Measurements from ENCODE around the gene ACVRL1.

The ACVRL1 gene

DNA sequence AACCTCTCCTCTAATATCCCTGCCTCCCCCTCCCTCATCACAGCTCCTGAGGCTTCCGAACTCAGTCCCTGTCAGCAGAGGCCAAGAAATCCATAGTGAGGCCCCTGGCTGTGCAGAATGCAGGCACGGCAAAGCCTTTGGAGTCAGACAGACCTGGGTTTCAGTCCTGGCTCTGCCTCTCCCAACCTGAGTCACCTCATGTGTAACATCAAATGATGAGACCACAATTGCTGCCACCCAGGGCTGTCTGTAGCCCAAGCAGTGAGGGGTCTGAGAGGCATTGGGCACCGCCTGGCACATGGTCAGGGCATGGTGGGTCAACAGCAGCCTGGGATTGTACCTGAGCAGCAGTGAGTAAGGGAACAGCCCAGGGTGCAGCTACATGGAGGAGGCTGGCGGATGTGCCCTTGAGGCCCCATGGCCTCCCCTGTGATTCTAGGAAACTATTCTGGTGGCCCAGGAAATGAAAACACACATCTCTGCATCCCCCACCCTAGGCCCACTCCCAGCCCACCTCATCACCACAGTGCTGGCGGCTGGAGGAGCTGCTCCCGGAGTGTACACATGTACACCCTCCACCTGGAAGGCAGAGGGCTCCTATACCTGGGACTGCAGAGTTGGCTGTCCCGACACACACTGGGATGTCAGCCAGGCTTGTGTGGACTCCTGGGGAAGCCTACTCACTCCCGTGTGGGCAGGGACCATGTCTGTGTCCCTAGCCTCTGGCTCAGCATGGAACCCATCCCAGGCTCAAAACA, 11.7 kb upstream of the ACVRL1 start:
- Histone ChIP-seq H3K27ac (peak overlapping the region in 2 of 21 experiments; percentile 40 to 43), H3K4me3 (no peak overlapping the region)

DNA sequence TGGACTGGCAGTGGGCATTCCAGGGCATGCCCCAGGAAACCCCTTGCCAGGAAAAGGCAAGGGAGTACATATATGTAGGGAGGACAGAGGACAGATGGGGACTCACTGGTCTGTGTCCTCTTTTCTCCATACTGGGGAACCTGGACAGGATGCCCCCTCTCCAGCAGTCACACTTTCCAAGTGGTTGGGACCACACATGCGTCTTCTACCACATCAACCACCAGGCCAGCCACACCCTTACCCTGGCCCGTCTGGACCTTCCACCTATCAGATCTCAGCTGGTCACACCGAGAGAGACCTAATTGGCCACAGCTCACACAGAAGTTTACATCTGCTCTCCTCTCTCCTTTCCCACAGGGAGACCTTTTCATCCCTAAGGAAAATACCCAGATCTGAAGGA, 11.1 kb upstream of the ACVRL1 start:
- no peak overlapping the region for H3K4me3 ChIP-seq
- peak overlapping the region in 3 of 21 experiments; percentile 25 to 78 (median 63) for H3K27ac ChIP-seq

DNA sequence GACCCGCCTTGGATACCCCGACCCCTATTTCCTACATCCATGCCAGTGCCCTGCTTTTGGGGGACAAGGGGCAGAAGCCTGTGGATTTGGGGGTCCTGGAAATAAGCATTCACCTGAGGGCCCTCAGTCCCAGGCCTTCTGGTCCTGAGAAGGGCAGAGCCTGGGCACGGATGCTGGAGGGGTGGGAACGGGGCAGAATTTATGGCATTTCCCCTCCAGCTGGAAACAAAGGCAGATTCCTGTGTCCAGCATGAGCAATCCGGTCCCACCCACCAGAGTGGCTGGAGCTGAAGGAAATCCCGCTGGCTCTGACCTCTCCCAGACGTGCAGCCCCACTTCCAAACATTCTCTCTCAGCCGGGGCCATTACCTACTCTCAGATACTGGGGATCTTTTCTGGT, 10.1 kb upstream of the ACVRL1 start:
- Histone ChIP-seq H3K27ac (peak overlapping the region in 10 of 21 experiments; percentile 16 to 81 (median 43)), H3K4me3 (no peak overlapping the region)

DNA sequence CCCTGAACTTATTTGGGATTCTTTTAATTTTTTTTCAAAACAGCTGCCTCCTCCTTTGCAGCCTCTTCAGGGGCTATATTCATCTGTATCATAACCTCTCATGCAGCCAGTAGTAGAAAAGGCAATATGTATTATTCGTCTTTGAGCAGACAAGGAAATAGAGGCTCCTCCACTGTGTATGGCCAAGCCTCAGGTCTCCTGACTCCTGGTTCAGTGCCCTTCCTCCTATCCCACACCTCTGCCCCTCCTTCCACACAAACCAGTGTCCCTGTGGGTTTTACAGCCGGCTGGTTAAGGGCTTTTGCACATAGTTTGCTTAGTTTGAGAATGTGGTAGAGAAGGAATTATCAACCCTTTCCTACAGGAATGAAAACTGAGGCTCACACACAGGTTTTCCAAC, 8.8 kb upstream of the ACVRL1 start:
- H3K27ac ChIP-seq, result peak overlapping the region in 3 of 21 experiments; percentile 21 to 39 (median 35)
- H3K4me3 ChIP-seq, result no peak overlapping the region

DNA sequence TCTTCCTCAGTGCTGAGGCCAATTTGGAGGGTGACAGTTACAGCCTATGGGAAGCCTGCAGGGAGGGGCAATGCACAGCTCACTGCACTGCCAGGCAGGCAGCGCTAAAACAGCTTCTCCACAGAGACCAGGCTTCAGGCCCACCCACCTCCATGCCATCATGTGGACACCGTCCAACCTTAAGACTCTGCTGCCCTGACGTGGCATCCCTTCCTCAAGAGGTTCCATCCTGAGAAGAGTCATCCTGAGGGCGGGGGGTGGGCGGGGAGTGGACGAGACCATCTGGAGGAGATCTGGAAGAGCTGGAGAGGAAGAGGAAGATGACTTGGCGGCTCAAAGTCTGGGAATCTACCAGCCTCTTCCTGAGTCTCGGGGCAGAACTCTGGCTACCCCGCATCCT, 8.4 kb upstream of the ACVRL1 start:
- no peak overlapping the region for H3K4me3 ChIP-seq
- H3K27ac ChIP-seq, result peak overlapping the region in 3 of 21 experiments; percentile 21 to 39 (median 35)

DNA sequence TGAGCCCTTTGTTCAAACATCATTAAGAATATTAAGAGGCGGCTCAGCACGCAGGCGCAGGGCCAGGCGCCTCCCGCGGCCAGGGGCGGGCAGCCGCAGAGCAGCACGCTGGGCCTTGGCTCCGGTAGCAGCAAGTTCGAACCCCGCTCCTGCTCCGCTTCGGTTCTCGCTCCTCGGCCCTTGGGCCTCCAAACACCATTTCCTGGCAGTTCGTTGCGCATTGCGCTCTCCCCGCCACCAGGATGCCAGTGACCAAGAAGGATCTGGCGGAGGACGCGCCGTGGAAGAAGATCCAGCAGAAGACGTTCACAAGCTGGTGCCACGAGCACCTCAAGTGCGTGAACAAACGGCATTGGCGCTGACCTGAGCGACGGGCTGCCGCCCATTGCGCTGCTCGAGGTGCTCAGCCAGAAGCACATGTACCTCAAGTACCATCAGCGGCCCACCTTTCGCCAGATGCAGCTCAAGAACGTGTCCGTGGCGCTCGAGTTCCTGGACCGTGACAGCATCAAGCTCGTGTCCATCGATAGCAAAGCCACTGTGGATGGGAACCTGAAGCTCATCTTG, 6.9 kb upstream of the ACVRL1 start:
- Histone ChIP-seq H3K27ac (no peak overlapping the region), H3K4me3 (no peak overlapping the region)

DNA sequence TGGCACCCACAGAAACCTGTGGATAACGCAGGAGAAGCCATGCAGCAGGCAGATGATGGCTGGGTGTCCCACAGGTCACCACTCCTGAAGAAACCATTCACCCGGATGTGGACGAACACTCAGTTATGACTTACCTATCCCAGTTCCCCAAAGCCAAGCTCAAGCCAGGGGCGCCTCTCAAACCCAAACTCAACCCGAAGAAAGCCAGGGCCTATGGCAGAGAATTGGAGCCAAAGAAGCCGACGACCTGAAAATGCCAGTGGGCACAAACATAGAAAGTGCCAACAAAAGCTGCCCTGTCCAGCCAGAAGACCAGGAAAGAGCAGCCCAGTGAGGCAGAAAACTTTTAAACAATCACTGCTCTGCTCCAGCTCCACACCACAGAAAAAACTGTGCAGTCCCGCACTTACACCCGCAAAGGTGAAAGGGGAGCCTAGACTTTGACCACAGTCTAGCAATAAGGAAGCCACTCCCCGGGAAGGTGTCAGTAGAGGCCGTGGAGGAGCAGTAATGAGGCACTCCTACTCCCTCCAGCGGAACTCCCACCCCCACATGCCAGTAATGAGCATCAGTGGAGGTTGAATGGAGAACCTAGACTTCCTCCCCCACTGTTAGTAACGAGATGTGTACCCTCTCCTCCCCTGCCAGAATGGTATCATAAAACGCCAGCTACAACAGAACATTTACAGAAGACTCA, 6.0 kb upstream of the ACVRL1 start:
- Histone ChIP-seq H3K4me3 (no peak overlapping the region), H3K27ac (no peak overlapping the region)

DNA sequence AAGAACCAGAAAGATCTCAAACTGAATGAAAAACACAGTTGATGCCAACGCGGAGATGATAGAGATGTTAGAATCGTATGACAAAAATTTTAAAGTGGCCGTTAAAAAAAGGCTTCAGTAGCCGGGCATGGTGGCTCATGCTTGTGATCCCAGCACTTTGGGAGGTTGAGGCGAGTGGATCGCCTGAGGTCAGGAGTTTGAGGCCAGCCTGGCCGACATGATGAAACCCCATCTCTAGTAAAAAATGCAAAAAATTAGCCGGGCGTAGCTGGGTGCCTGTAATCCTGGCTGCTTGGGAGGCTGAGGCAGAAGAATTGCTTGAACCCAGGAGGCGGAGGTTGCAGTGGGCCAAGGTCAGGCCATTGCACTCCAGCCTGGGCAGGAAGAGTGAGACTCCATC, 5.4 kb upstream of the ACVRL1 start:
- Histone ChIP-seq H3K4me3 (no peak overlapping the region), H3K27ac (no peak overlapping the region)

DNA sequence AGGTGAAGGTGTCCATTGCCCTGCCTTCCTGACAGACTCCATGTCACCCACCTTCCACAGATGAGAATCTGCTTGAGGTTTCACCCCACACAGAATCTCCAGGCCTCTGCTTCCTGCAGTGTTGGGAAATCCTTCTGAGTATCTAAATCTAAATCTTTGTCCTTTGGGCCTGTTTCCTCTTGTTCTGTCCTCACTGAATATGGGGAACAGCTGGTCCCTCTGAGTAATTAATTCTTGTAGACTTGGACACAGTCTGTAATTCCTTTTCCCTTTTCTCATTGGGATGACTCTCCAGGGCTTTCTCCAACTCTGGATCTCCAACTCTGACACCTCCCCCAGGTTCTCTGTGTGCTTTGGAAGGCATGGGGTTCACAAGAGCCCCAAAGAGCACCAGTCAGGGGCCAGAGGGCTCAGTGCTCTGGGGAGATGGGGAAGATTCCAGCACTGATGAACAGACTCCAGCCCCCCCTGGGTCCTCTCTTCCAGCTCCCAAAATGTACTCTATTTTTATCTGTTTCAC, 2.3 kb upstream of the ACVRL1 start:
- H3K4me3 ChIP-seq, result no peak overlapping the region

DNA sequence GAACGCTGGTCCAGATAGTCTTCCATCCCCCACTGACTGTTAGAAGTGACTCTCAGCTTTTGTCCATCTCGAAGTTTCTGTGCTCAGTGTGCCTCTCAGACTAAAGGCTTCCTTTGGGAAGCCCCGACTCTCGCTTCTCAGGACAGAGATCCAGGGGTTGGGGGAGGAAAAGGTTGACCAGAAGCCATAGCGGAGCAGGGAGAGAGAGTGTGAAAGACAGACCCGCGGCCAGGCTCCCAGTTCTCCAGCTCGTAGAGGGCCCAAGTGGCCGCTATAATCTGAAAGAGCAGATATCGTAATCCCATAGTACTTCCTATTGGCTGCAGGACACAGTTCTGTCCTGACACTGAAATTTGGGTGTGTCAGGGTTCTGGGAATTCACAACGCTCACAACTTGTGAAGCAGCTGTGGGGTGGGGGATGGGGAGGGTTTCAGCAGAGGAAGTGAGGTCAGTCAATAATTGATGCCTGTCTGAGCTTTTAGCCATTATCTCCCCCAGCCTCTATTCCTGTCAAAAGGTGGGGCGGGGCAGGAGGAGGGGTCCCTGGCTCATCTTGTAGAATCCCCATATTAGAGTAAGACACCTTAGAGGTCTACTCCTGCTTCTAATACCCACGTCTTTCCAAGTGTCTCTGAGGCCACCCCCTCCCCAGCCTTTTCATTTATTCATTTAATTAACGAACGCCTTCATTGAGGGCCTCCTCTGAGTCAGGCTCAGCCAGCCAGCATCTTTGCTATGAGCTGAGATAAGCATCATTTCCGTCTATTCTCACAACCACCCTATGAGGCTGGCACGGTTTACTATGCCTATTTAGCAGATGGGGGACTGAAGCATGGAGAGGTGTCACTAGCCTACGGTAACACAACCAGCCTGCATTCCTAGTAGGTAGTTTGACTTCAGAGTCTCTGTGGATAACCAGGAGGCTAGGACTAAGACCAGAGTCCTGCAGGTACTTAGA, 1.6 kb upstream of the ACVRL1 start:
- Histone ChIP-seq H3K4me3 (no peak overlapping the region), H3K27ac (peak overlapping the region; percentile 37 to 96 (median 88))

More for the DNA sequence above, 2.3 kb upstream of the ACVRL1 start:
- peak overlapping the region in 20 of 21 experiments; percentile 45 to 96 (median 88) for H3K27ac ChIP-seq

DNA sequence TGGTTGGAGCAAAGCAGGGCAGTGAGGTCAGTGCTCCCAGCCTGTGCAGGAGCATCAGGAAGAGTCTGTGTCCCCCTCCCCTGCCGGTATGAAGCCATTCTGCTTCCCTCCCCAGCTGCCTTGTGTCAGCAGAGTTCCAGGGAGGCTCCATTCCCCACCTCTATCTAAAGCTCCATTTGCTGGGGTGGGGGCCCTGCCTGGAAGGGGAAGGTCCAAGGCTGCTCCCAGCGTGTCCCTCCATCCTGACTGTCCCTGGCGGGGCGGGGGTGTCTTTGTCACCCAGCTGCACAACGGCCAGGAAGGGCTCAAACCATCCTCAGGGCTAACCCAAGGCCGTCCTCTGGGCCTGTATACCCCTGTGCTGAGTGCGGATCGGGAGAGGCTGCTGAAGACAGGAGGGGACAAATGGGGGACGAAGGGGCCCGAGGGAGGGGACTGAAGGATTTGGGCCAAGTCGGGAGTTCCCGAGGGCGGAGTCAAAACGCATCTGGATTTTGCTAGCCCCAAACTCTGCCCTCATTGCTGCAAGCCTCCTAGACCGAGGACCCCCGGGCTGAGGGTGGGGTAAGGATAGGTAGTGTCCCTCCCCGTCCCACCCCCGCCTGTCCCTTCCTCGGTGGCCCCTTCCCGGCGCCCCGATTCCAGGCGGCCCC, 748 bp upstream of the ACVRL1 start:
- Histone ChIP-seq H3K4me3 (peak overlapping the region; percentile 27 to 52 (median 42)), H3K27ac (peak overlapping the region; percentile 37 to 96 (median 88))

DNA sequence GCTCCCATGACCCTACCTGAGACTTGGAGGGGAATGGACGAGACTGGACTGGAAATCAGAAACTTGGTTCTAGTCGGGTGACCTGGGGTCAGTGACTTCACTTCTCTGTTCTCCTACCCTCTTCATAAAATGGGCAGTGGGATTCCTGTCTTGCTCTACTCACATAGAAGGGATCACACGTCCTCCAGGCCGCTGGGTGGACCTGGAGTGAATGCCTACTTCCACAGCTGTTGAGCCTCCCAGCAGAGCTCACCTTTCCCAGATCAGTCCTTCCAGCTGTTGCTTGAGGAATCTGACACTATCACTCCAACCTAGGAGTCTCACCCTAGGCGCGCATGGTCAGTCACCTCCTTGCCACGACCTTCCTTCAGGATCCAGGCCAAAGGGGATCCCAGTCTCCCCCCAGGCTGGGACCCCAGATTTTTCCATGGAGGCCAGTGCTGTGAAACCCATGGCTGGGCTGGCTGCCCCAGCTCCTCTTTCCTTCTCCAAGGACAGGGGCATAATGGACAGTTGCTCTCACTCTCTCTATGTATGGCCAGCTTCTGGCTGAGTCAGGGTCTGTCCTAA, 637 bp downstream of the ACVRL1 start:
- Histone ChIP-seq H3K27ac (peak overlapping the region; percentile 37 to 96 (median 88)), H3K4me3 (peak overlapping the region; percentile 27 to 52 (median 42))

DNA sequence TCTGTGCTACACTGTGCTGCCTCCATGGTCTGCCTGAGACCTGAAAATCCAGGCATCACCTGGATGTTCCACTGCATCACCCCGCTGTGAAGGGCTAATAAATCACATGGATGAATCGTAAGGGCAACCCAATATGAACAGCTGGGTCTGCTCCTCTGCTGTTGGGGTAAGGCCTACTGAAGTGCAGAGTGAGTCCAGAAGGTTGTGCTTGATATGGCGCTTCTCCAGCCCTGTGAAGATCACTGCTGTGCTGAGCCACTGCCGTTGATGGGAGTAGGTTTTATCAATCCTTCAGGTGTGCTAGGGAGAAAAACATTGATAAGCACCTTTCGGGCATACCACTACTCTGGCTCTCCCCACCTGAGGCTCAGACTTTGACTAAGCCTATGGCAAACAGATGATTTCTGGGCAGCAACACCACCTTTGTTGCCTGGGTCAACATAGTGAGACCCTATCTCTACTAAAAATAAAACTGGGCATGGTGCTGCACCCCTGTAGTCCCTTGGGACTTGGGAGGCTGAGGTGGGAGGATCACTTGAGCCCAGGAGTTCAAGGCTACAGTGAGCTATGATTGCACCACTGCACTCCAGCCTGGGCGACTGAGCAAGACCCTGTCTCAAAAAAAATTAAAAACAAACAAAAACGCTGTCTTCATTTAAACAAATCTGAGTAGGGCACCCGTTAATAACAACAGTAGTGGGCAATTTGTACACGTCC, 1.7 kb downstream of the ACVRL1 start:
- Histone ChIP-seq H3K27ac (peak overlapping the region in 6 of 21 experiments; percentile 6 to 95 (median 36)), H3K4me3 (no peak overlapping the region)

DNA sequence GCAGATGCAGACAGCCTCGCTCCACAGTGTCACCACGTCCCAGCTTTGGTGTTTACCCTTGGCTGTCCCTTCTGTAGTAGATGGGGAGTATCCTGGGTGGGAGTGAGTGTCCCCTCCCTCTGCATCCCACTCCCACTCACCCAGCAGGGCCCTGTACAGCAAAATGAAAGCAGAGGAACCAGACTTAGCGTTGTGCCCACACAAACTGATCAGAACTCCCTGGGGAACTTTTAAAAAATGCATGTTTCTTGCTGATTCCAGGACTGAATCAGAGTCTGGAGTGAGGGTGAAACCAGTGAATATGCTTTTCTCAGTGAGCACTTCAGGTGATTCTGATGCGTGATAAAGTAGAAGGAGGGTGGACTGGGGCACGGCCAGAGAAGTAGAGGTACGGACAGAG, 2.9 kb downstream of the ACVRL1 start:
- Histone ChIP-seq H3K4me3 (no peak overlapping the region), H3K27ac (peak overlapping the region in 10 of 21 experiments; percentile 0 to 77 (median 48))

DNA sequence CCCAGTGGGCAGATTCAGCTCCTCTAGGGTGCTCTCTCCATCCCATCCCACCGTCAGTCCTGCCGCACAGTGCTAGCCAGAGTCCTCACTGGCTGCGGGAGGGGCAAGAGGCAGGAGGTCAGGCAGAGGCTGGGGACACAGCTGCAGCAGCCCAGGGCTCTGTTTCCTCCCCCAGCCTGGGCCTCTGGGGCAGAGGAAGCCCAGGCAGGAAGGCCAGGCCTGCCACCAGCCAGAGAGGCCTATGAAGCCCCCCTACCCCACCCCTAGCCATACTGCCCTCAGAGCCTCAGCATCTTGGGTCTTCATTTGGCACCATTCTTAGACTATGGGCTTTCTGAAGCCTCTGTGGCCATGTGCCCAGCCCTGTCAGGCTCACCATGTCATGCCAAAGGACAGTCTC, 3.4 kb downstream of the ACVRL1 start:
- no peak overlapping the region for H3K4me3 ChIP-seq

DNA sequence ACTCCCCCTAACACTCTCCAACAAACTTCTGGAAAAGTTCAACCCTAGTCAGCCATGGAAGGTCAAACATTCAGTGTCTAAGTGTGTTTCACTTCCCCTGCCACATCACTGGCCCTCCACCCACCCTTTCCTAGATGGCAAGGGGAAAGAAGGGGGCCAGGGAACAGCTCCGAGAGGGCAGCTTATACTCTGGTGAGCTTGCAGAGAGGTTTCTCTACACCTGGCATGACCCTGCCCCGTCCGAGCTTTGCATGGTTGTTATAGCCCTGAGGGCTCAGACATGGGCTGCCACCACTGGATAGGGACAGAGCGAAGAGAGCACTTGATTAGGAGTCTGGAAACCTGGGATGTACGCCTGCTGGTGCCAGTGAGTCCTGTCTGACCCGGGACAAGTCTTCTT, 4.0 kb downstream of the ACVRL1 start:
- peak overlapping the region in 13 of 21 experiments; percentile 7 to 77 (median 46) for H3K27ac ChIP-seq
- no peak overlapping the region for H3K4me3 ChIP-seq

More for the DNA sequence above, 3.4 kb downstream of the ACVRL1 start:
- peak overlapping the region in 13 of 21 experiments; percentile 13 to 77 (median 46) for H3K27ac ChIP-seq

DNA sequence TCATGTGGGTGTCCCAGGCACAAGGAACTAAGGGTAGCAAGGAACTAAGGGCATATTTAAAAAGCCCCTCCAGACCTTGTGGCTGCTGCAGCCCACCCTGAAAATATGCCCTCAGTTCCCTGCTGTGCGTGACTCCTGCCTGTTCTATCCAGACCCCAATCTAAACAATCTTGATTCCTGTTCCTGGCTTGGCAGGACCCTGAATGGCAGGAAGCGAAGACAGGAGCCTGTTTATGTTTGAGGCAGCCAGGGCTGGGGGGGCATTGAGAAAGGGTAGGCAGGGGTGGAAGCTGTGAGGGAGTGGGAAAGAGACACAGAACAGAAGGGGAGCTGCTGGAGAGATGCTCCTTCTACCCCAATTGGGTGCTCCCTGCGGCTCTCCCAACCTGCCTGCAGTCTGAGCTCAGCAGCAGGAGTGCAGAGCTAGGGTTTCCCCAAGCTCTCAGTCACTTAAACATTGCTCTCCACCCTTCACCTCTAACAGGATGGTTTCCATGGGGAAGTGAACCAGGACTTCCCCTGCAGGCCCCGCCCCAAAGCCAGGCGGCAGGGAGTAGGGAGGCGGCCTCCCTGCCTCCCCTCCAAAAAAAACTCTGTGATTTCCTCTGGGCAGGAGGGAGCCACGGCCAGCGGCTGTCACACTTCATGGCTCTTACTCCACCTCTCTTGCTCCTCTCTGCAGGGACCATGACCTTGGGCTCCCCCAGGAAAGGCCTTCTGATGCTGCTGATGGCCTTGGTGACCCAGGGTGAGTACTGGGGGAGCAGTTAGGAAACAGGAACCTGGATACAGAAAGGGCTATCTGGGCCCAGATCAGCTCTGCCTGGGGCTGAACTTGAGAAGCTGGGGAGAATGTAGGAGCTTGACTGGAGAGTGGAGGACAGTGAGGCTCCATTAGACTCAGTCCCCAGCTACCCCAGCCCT, 4.7 kb downstream of the ACVRL1 start:
- peak overlapping the region in 17 of 21 experiments; percentile 0 to 77 (median 42) for H3K27ac ChIP-seq

More for the DNA sequence above, 4.7 kb downstream of the ACVRL1 start:
- H3K4me3 ChIP-seq, result no peak overlapping the region

Measured in skin epidermis (tissue), 12 donors.